NCI-H526 treated with DMSO at 0.1 percent for 48 hours (cell line): ENCODE results near the gene LMO7.

Experiments
- DNase-seq: peaks from one replicate; lab custom pipeline; 2025; lab: John Stamatoyannopoulos, UW

Gene LMO7

GRCh38 chr13:75801388-75801945 lies 165.3 kb downstream of the LMO7 start:
- no peak for DNase-seq

GRCh38 chr13:75802161-75802560 lies 166.0 kb downstream of the LMO7 start:
- DNase-seq: no peak

GRCh38 chr13:75803164-75803611 lies 167.1 kb downstream of the LMO7 start:
- DNase-seq: peak; percentile 40

- no peak for DNase-seq
Measured at GRCh38 chr13:75804054-75804453, 167.9 kb downstream of the LMO7 start.

GRCh38 chr13:75804605-75805004 lies 168.5 kb downstream of the LMO7 start:
- no peak for DNase-seq

- DNase-seq: no peak
Measured at GRCh38 chr13:75806117-75806516, 170.0 kb downstream of the LMO7 start.

- no peak for DNase-seq
Measured at GRCh38 chr13:75811361-75811760, 175.2 kb downstream of the LMO7 start.

GRCh38 chr13:75811841-75812240 lies 175.7 kb downstream of the LMO7 start:
- DNase-seq: no peak

GRCh38 chr13:75812751-75813181 lies 176.6 kb downstream of the LMO7 start:
- no peak for DNase-seq

GRCh38 chr13:75813323-75813722 lies 177.2 kb downstream of the LMO7 start:
- DNase-seq: no peak

GRCh38 chr13:75818179-75818967 lies 182.2 kb downstream of the LMO7 start:
- DNase-seq: peak; percentile 89

GRCh38 chr13:75818968-75819225 lies 182.8 kb downstream of the LMO7 start:
- no peak for DNase-seq

- peak; percentile 92 for DNase-seq
Measured at GRCh38 chr13:75825161-75825560, 189.0 kb downstream of the LMO7 start.

GRCh38 chr13:75825594-75825993 lies 189.5 kb downstream of the LMO7 start:
- no peak for DNase-seq

- DNase-seq: no peak
Measured at GRCh38 chr13:75826391-75826790, 190.3 kb downstream of the LMO7 start.

GRCh38 chr13:75829830-75830229 lies 193.7 kb downstream of the LMO7 start:
- DNase-seq: no peak

- DNase-seq: no peak
Measured at GRCh38 chr13:75830842-75831241, 194.7 kb downstream of the LMO7 start.

GRCh38 chr13:75831389-75831788 lies 195.3 kb downstream of the LMO7 start:
- no peak for DNase-seq

GRCh38 chr13:75832812-75833211 lies 196.7 kb downstream of the LMO7 start:
- DNase-seq: no peak

- no peak for DNase-seq
Measured at GRCh38 chr13:75836441-75836840, 200.3 kb downstream of the LMO7 start.

- DNase-seq: no peak
Measured at GRCh38 chr13:75838366-75839005, 202.4 kb downstream of the LMO7 start.

GRCh38 chr13:75839406-75839805 lies 203.3 kb downstream of the LMO7 start:
- DNase-seq: no peak

GRCh38 chr13:75841905-75842304 lies 205.8 kb downstream of the LMO7 start:
- DNase-seq: no peak
